Activated CD4-positive, alpha-beta memory T cell treated with anti-CD3 and anti-CD28 coated beads, Interleukin-2, amount 10 ng/mL, durations not matched to agents 7 days and 5 days (primary cell): ENCODE data around the gene RIPK4. TPM values are rescaled to one million over a fixed set of nuclear protein-coding genes. Genes with fewer than 3 reads are reported as not detected.
"Not testable (repeated sequence)": the region's sequence is repeated elsewhere in the genome, so short reads cannot be mapped to it uniquely, and the experiment has no call there.

Experiments used
- CTCF ChIA-PET: fragments of 350-600 bp; sonication (Branson Sonifier 250); formaldehyde crosslinking; loops from one replicate; lab custom pipeline; 2021; ENCODE audit warnings: antibody characterized with exemption, inconsistent platforms; lab: Charles Lee
- POLR2A ChIA-PET: fragments of 350-600 bp; sonication (Branson Sonifier 250); formaldehyde crosslinking; loops from one replicate; lab custom pipeline; 2021; ENCODE audit warnings: antibody characterized with exemption; lab: Charles Lee
- DNase-seq: peaks from one replicate; pipeline ENCODE4 v3.0.0-alpha.2; 2020
- H3K27ac Mint-ChIP-seq: one replicate; pipeline ENCODE4 v1.8.0; 2021; ENCODE audit warnings: mild to moderate bottlenecking, mixed read lengths
- H3K27me3 Mint-ChIP-seq: one replicate; pipeline ENCODE4 v1.8.0; 2021; ENCODE audit warnings: mixed read lengths
- H3K36me3 Mint-ChIP-seq: one replicate; pipeline ENCODE4 v1.8.0; 2021; ENCODE audit warnings: low read depth, mixed read lengths
- H3K4me1 Mint-ChIP-seq: one replicate; pipeline ENCODE4 v1.8.0; 2021; ENCODE audit warnings: mixed read lengths
- H3K4me3 Mint-ChIP-seq: one replicate; pipeline ENCODE4 v1.8.0; 2021; ENCODE audit warnings: mild to moderate bottlenecking, mixed read lengths
- H3K9me3 Mint-ChIP-seq: one replicate; pipeline ENCODE4 v1.8.0; 2021; ENCODE audit warnings: mixed read lengths
- total RNA-seq, 2 experiments: library from RNA; stranded (reverse); gene quantifications; one replicate each; pipeline ENCODE4 v1.2.3, GENCODE V29; 2021

RIPK4 gene
- total RNA-seq, 2 experiments from 2014 or later: not detected

DNA sequence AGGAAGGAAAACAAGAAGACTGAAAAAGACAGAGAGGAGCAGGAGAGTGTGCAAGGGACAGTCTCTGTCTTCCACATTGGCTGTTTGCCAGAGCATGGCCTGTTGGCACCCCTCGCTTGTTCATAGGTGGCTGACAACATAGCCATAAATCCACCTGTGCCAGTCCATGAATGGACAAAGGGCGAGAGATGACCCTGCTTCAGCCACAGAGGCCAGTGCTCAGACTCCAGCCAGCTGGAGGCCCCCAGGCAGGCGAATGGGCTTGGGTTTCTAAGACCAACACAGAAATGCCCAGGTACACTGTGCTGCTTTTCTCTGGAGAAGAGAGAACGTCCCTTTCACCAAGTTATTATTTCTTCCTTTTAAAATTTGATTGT is 60.6 kb downstream of the RIPK4 start:
- DNase-seq: no peak
- H3K36me3 Mint-ChIP-seq: no peaks in the 10 kb centered on the region
- POLR2A ChIA-PET: no interaction called here
- CTCF ChIA-PET: no interaction called here
- H3K4me1 Mint-ChIP-seq: peaks cover 6% of the 10 kb centered on the region
- H3K4me3 Mint-ChIP-seq: no peak overlapping the region
- H3K27me3 Mint-ChIP-seq: peaks cover 12% of the 10 kb centered on the region
- H3K27ac Mint-ChIP-seq: no peak overlapping the region
- no peaks in the 10 kb centered on the region for H3K9me3 Mint-ChIP-seq

DNA sequence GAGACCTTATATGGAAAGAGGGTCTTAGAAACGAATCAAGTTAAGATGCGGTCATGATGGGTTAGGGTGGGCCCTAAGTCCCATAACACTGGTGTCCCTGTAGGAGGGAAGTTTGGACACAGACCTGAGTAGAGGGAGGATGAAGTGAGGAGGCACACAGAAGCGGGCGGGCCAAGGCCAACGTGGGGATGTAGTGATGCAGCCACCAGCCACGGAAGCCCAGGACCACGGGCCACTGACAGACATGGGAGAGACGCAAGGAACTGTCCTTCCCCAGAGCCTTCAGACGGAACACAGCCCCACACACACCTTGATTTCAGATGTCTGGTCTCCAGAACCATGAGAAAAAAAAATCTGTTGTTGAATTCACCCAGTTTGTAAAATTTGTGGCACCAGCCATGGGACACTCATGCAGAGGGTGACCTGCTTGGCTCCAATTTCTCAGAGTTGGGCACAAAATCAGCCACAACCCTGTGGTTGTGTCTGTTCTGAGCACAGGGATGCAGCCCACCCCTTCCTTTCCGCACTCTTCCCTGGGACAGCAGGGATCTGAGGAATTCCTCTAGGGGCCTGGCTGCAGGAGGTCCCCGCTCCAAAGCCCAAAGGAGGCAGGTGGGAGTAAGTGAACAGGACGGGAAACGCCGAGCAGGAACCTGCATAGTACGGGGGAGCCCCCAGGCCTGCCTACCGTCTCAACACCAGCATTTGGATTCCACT is 61.1 kb downstream of the RIPK4 start:
- Mint-ChIP-seq H3K9me3 (no peaks in the 10 kb centered on the region), H3K36me3 (no peaks in the 10 kb centered on the region), H3K27me3 (peaks cover 11% of the 10 kb centered on the region), H3K27ac (no peak overlapping the region), H3K4me3 (no peak overlapping the region), H3K4me1 (peaks cover 6% of the 10 kb centered on the region)
- no peak for DNase-seq
- POLR2A ChIA-PET: no interaction called here
- CTCF ChIA-PET: no interaction called here

DNA sequence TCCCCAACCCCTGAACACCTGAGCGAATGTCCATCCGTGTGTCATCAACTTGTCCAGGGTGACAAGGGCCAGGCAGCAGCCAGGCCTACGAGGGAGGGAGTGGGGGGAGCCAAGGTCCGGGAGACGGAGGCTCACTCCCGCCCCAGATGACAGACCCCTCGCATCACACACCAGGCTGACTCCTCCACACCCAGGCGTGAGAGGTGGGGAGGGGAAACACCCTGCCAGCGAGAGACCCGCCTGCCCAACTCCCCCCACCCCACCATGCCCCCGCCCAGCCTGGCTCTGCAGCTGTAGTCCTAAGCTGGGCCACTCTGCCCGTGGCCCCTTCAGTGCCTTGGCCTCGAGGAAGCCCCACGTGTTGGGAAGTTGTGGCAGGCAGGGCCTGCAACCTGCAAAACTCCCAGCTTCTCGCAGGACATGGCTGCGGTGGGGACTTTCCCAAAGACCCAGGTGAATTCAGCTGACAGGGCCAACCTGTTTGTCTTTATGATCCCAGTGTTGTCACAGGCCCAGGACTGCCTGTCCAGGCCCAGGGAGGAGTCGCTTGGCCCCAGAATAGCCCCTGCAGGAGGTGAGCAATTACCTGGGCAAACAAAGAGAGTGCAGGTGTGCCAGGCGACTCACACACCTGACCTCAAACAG is 62.9 kb downstream of the RIPK4 start:
- no peak for DNase-seq
- Mint-ChIP-seq H3K27me3 (peaks cover 11% of the 10 kb centered on the region), H3K4me3 (no peak overlapping the region), H3K36me3 (no peaks in the 10 kb centered on the region), H3K4me1 (peaks cover 6% of the 10 kb centered on the region), H3K27ac (no peak overlapping the region), H3K9me3 (no peaks in the 10 kb centered on the region)
- POLR2A ChIA-PET: no interaction called here
- CTCF ChIA-PET: no interaction called here

GRCh38 chr21:41701749-41702148 is 65.1 kb downstream of the RIPK4 start:
- Mint-ChIP-seq H3K27ac (no peak overlapping the region), H3K36me3 (no peaks in the 10 kb centered on the region), H3K4me1 (peaks cover 2% of the 10 kb centered on the region), H3K9me3 (no peaks in the 10 kb centered on the region), H3K4me3 (no peak overlapping the region), H3K27me3 (peaks cover 6% of the 10 kb centered on the region)
- ChIA-PET POLR2A (no interaction called here), CTCF (no interaction called here)
- no peak for DNase-seq

GRCh38 chr21:41699311-41699710 is 67.5 kb downstream of the RIPK4 start:
- Mint-ChIP-seq H3K4me1 (no peaks in the 10 kb centered on the region), H3K27me3 (peaks cover 7% of the 10 kb centered on the region), H3K4me3 (no peak overlapping the region), H3K27ac (no peak overlapping the region), H3K36me3 (no peaks in the 10 kb centered on the region), H3K9me3 (no peaks in the 10 kb centered on the region)
- ChIA-PET POLR2A (no interaction called here), CTCF (no interaction called here)
- DNase-seq: no peak

DNA sequence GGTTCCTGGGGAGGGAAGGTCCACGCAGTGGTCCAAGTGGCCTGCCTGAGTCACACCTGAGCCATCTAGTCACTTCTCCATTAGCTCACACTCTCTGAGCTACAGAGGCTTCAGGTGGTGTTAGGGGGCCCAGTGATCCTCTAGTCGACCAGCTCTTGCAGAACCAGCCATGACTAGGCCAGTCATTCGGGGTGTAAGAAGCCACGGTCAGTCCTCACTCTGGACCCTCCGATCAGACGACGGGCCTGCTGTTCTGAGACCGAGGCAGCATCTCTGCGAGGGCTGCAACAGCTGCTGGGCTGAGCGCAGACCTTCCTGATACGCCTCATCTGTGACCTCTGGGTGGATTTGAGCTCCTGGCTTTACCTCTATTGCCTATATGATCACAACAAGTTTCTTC is 68.8 kb downstream of the RIPK4 start:
- POLR2A ChIA-PET: no interaction called here
- Mint-ChIP-seq H3K4me1 (no peaks in the 10 kb centered on the region), H3K36me3 (no peaks in the 10 kb centered on the region), H3K4me3 (no peak overlapping the region), H3K27me3 (peaks cover 10% of the 10 kb centered on the region), H3K9me3 (no peaks in the 10 kb centered on the region), H3K27ac (no peak overlapping the region)
- CTCF ChIA-PET: no interaction called here
- no peak for DNase-seq

DNA sequence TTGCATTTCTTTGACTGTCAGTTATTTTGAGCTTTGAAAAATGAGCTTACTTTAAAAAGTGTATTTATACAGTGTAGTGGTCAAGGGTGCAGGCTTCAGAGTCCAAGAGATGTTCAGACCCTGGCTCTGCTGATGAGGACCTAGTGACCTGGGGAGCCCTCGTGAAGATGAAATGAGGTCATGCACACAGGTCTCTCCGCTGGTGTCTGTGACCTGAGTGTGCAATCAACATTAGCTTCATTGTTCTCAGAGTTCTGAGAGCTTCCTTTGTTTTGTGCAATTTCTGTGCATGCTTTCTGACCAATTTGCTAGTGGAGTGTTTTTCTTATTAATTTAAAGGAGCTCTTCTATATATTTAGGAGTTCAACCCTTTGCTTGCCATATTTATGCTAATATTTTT is 71.3 kb downstream of the RIPK4 start:
- Mint-ChIP-seq H3K36me3 (no peaks in the 10 kb centered on the region), H3K4me1 (no peaks in the 10 kb centered on the region), H3K4me3 (no peak overlapping the region), H3K27ac (no peak overlapping the region), H3K9me3 (no peaks in the 10 kb centered on the region), H3K27me3 (peaks cover 9% of the 10 kb centered on the region)
- POLR2A ChIA-PET: no interaction called here
- CTCF ChIA-PET: interaction anchor here (0.6 kb wide), 1 partner anchor 90 kb away, joined by 3 read pairs; no protein-coding TSS in a partner anchor
- no peak for DNase-seq

DNA sequence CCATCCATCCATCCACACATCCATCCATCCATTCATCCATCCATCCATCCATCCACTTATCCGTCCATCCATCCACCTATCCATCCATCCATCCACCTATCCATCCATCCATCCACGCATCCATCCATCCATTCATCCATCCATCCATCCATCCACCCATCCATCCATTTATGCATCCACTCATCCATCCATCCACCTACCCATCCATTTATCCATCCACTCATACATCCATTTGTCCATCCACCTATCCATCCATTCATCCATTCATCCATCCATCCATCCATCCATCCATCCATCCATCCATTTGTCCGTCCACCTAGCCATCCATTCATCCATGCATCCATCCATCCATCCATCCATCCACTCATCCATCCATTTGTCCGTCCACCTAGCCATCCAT is 72.8 kb downstream of the RIPK4 start:
- H3K9me3 Mint-ChIP-seq, CTCF ChIA-PET, POLR2A ChIA-PET, H3K4me1 Mint-ChIP-seq, H3K27ac Mint-ChIP-seq, H3K36me3 Mint-ChIP-seq, DNase-seq, H3K4me3 Mint-ChIP-seq, H3K27me3 Mint-ChIP-seq: not testable (repeated sequence)

- H3K4me1 Mint-ChIP-seq: no peaks in the 10 kb centered on the region
- DNase-seq: no peak
- H3K36me3 Mint-ChIP-seq: no peaks in the 10 kb centered on the region
- H3K4me3 Mint-ChIP-seq: no peak overlapping the region
- no peak overlapping the region for H3K27ac Mint-ChIP-seq
- POLR2A ChIA-PET: no interaction called here
- CTCF ChIA-PET: interaction anchor here (0.7 kb wide), 1 partner anchor 125 kb away, joined by 3 read pairs; no protein-coding TSS in a partner anchor
- peaks cover 9% of the 10 kb centered on the region for H3K27me3 Mint-ChIP-seq
- H3K9me3 Mint-ChIP-seq: no peaks in the 10 kb centered on the region
Measured at GRCh38 chr21:41692185-41692565, 74.7 kb downstream of the RIPK4 start.

DNA sequence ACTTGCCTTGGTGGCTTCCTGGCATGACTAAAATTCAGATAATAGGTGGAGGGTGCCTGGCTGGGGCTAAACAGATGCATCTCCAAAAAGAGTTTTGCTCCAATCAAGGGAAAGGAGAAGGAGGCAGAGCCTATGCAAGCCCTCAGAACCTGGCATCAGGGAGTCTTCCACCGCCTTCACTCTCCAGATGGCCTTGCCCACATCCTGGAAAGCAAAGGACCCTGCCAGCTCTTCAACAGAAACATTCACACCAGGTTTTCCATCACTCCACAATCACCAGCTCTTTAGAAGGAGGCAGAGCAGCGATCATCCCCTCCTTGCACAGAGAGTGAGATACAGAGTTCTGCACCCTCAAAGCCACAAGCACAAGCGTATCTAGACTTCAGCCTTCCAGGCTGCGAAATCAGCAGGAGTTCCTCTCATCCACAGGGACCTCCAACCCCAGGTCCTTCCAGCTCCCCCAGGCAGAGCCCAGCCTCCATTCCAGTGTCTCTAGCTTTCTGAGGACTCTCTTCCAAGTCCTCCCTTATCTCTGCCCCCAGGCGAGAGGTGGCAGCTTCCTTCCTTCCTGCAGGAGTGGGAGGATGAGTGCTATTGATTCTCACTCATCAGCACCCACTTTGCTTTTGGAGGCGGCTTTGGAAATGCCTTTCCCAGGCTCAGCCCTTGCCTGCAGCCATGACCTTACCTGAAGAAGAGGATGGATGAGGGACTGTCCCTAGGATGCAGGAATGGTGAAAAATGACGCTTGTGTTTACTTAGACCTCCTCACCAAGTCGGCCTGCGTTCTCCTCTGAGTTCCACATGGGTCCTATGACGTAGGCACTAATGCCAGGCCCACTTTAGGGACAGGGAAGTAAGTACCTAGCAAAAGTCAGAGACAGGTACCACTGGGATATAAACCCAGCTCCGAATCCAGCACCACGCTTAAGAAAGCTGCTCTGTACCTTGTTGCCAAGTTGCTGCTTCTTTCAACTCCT is 75.4 kb downstream of the RIPK4 start:
- no peaks in the 10 kb centered on the region for H3K4me1 Mint-ChIP-seq
- no peaks in the 10 kb centered on the region for H3K36me3 Mint-ChIP-seq
- H3K4me3 Mint-ChIP-seq: no peak overlapping the region
- no peak for DNase-seq
- no peaks in the 10 kb centered on the region for H3K9me3 Mint-ChIP-seq
- POLR2A ChIA-PET: no interaction called here
- CTCF ChIA-PET: no interaction called here
- H3K27ac Mint-ChIP-seq: no peak overlapping the region
- H3K27me3 Mint-ChIP-seq: peaks cover 9% of the 10 kb centered on the region

Other genes with a start within 250 kb of the RIPK4 start
- 1 to 10 TPM; 7.0 to 8.1 TPM for gene PRDM15, start 112.3 kb upstream of the RIPK4 start, total RNA-seq
- gene C2CD2, start 187.0 kb upstream of the RIPK4 start, total RNA-seq: 1 to 10 TPM; 5.1 to 6.3 TPM
- 10 to 100 TPM; 18.0 to 18.4 TPM for gene ZBTB21, start 243.3 kb upstream of the RIPK4 start, total RNA-seq